DMS153 treated with DMSO at 0.1 percent for 48 hours (cell line): ENCODE data around the gene ATP4B.
"Not testable (repeated sequence)": the region's sequence is repeated elsewhere in the genome, so short reads cannot be mapped to it uniquely, and the experiment has no call there.

Experiments
- DNase-seq: peaks from one replicate; lab custom pipeline; 2025; ENCODE audit not compliant: unreplicated experiment; lab: John Stamatoyannopoulos, UW

The ATP4B gene

GRCh38 chr13:113627136-113627535 is 30.9 kb downstream of the ATP4B start:
- no peak for DNase-seq

DNA sequence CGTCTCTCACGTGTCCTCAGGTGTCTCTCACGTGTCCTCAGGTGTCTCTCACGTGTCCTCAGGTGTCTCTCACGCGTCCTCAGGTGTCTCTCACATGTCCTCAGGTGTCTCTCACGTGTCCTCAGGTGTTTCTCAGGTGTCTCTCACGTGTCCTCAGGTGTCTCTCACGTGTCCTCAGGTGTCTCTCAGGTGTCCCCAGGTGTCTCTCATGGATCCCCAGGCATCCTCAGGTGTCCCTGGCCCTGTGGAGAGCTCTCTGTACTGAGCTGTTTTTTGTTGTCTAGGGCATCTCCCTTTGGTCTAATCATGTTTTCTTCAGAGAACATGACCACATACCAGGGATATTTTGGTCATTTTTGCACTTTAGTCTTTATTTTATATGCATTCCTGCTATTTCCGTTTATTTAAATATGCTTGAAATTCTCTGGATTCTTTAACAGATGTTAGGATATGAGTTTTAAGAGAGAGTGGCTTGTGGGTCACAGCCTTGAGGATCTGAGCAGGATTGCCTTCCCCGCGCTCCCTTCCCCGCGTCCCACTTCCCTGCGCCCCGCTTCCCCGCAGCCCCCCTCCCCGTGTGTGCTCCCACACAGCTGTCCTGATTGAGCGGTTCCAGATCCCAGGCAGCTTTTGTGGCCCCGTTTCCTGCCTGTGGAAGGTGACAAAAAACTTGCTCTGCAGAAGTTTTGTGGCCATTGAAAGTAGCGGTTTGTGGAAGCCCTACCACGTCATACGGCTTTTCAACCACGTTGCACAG is 31.9 kb downstream of the ATP4B start:
- DNase-seq: no peak

GRCh38 chr13:113624640-113625304 is 33.2 kb downstream of the ATP4B start:
- DNase-seq: not testable (repeated sequence)

DNA sequence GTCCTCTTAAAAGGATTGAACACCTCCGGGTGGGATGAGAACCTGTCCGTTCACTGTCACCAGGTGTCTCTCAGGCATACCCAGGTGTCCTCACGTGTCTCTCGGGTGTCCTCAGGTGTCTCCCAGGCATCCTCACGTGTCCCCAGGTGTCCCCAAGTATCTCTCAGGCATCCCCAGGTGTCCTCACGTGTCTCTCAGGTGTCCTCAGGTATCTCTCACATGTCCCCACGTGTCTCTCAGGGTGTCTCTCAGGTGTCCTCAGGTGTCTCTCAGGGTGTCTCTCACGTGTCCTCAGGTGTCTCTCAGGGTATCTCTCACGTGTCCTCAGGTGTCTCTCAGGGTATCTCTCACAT is 33.8 kb downstream of the ATP4B start:
- DNase-seq: no peak

GRCh38 chr13:113623491-113624234 is 34.3 kb downstream of the ATP4B start:
- no peak for DNase-seq

GRCh38 chr13:113622791-113623490 is 35.1 kb downstream of the ATP4B start:
- no peak for DNase-seq

DNA sequence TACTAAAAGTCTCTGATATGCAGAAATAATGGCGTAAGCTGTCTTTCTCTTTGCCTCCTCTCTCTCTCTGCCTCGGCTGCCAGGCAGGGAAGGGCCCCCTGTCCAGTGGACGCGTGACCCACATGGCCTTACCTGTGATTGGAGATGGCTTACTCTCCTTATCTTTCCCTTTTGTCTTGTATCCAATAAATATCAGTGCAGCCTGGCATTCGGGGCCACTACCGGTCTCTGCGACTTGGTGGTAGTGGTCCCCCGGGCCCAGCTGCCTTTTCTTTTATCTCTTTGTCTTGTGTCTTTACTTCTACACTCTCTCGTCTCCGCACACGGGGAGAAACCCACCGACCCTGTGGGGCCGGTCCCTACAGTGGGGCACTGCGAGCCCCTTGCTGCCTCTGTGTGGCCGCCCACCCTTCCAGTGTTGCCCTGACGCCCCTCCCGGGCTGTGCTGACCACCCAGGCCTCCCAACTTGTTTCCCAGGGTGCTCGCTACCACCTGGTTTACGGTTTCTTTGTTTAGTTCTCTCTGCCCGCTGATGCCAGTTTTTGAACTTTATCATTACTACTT is 35.9 kb downstream of the ATP4B start:
- DNase-seq: not testable (repeated sequence)

- not testable (repeated sequence) for DNase-seq
Observed at GRCh38 chr13:113621498-113621897, 36.5 kb downstream of the ATP4B start.

DNA sequence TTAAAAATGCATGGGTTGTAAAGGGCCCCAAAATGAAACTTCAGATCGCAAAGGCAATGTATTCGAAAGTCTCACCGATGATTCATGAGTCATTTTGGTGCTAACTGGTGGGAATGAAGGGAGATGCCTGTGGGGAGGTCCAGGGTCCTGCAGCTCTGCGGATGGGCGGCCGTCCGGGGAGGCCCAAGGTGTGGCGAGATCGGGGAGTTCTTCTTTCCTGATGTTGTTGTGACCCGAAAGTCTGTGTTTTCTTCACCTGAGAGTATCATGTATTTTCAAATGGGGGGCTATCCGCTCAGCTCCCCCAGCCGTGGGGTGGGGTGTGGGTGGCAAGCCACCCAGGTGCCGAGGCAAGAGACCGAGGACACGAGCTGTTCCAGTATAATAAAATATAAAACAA is 37.0 kb downstream of the ATP4B start:
- DNase-seq: no peak

- DNase-seq: no peak
Observed at GRCh38 chr13:113620036-113620796, 37.8 kb downstream of the ATP4B start.

DNA sequence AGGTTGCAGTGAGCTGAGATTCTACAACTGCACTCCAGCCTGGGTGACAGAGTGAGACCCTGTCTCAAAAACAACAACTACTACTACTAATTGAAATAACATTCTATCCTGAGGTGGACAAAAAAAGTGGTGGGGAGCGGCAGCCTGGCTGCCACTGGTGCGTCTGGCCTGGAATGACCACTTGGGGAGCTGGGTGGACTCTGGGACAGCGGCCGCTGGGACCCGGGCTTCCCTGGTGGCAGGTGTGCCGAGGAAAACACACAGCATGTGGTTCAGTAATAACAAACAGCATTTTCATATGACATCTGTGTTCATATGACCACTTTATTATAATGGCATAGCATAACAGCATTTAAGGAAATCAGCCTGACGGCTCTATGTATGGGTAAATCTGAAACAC is 39.5 kb downstream of the ATP4B start:
- no peak for DNase-seq

DNA sequence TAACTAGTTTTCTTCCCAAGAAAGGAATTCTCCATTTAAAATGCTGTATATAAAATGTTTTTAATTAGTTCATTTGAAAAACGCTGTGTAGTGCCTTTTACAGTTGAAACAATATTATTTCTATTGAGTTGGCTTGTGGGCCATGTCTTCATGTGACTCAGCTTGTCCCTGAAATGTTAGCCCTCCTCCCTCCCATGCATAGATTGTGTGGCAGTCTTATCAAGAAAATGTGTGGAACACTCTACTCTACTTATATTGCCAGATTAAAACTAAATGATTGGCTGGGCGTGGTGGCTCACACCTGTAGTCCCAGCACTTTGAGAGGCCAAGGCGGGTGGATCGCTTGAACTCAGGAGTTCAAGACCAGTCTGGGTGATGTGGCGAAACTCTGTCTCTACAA is 40.0 kb downstream of the ATP4B start:
- no peak for DNase-seq

- DNase-seq: peak; percentile 43
Observed at GRCh38 chr13:113616991-113617749, 40.8 kb downstream of the ATP4B start.

DNA sequence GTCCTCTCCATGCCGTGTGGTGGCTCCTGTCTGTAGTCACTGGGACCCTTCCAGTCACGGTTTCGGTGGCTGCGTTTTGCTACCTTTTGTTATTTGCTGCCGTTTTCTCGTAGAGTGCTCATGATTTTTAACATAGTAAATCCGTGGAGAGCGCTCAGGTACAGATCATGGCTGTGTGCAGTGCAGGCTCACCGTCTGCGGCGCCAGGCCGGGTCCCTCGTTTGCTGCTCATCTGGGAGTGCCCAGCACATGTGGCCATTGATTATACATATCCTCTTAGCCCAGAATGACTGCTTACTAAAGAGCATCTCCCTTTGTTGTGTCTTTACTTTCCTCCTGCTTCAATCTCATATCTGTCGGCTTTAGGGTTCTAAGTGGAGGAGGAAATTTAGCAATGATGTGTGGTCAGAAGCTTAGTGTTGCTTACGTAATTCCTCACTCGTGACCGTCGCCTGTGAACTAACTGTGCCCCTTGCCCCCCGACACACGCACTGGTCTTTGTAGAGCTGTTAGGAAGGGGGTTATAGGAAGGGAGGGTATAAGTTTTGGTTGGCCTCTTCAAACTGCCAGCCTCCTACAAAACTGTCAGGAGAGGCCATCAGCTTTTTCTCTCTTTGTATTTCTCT is 41.6 kb downstream of the ATP4B start:
- DNase-seq: no peak

DNA sequence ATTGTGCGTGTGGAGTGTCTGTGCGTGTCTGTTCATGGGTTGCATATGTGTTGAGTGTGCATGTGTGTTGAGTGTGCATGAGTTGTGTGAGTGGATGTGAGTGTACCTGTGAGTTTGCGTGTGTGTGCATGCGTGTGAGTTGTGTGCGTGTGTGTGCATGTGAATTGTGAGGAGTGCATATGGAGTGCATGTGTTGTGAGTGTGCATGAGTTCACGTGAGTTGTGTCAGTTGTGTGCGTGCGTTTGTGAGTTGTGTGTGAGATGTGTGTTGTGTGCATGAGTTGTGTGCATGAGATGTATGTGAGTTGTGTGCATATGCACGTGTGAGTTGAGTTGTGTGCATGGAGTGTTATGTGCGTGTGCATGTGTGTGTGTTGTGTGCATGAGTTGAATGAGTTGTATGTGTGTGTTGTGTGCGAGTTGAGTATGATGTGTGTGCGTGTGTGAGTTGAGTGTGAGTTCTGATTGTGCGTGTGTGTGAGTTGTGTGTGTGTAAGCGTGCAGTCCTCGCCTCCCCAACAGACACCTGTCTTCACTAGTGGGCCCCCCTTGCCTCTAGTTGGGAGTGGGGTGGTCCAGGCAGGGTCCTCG is 44.1 kb downstream of the ATP4B start:
- DNase-seq: no peak

DNA sequence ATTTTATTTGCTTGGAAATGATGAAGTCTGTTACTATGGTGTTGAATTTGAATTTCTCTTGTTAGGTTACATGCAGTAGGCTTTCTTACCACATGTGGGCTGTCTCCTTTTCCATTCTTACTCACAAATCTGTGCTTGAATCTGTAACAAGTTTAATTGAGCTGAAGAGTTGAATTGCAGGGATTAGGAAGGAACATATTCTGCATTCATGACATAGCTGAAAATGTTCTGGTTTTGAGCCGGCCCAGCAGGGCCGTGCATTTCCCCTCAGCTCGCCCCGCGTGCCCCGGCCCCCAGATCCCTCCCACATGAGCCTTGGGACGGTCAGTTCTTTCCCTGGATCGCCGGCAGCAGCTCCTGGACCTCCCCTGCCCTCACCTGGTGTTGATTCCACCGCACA is 45.4 kb downstream of the ATP4B start:
- DNase-seq: no peak

GRCh38 chr13:113611996-113612395 is 46.0 kb downstream of the ATP4B start:
- no peak for DNase-seq

DNA sequence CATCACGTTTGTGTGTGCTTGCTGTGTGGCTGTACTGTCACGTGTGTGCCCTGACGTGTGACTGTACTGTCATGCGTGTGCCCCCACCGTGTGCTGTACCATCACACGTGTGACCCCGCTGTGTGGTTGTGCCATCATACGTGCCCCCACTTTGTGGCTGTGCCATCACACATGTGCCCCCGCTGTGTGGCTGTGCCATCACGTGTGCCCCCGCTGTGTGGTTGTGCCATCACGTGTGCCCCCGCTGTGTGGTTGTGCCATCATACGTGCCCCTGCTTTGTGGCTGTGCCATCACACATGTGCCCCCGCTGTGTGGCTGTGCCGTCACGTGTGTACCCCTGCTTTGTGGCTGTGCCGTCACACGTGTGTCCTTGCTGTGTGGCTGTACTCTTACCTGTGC is 47.7 kb downstream of the ATP4B start:
- DNase-seq: no peak

DNA sequence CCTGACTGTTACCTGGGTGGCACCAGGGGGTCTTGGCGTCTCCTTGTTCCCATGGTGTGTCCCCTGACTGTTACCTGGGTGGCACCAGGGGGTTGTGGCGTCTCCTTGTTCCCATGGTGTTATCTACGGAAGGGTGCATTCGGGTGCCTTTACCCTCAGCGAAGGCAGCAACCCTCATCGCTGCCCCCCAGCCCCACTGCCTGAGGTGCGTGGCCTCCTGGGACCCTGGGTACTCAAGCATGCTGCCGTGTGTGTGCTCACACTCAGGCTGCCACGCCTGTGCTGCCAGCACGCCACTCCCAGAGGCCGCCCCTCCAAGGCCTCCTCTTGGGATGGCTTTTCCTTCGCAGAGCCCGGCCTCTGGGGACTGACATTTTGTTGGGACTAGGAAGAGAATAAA is 48.4 kb downstream of the ATP4B start:
- no peak for DNase-seq
